HG02938 (cell line): Measurements from ENCODE around the gene DVL1.

ENCODE experiments used
- ATAC-seq: cut with Tn5 transposase; IDR thresholded peaks from one replicate; pipeline ENCODE4 v1.9.1; 2021; ENCODE audit warnings: mild to moderate bottlenecking, moderate library complexity; ENCODE audit not compliant: unreplicated experiment

The DVL1 gene

GRCh38 chr1:1312450-1313314 lies 36.5 kb downstream of the DVL1 start:
- no peak for ATAC-seq

GRCh38 chr1:1311107-1312104 lies 37.8 kb downstream of the DVL1 start:
- no peak for ATAC-seq

- no peak for ATAC-seq
Observed at GRCh38 chr1:1310476-1311053, 38.7 kb downstream of the DVL1 start.

DNA sequence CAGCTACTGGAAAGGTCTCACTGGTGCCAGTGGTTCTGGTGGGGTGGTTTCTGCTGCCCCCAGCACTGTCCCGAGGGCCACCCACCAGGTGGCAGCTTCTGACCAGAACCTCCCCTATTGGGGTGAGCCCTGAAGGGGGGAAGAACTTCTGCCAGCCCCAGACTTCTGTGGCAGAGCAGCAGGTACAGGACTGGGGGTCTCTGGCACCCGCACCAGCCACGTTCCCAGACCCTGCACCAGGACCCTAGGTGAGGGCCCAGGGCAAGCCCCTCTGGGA lies 39.2 kb downstream of the DVL1 start:
- ATAC-seq: no peak

- no peak for ATAC-seq
Observed at GRCh38 chr1:1309251-1310108, 39.7 kb downstream of the DVL1 start.

DNA sequence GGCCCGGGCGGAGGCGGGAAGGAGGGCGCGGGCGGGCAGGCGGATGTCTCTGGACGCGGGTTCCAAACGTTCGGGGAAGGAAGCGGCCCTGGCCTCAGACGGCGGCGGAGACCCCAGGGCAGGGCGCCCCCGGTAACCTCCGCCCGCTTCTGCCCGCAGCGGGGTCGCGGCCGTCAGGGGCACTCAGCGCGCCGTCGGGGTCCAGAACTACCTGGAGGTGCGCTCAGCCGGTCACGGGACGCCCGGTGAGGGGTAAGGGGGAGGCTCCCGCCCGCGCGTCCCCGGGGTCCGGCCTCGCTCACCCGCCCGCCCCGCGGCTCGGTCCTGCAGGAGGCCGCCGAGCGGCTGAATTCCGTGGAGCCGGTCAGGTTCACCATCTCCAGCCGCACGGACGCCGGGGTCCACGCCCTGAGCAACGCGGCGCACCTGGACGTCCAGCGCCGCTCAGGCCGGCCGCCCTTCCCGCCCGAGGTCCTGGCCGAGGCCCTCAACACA lies 40.4 kb downstream of the DVL1 start:
- no peak for ATAC-seq

DNA sequence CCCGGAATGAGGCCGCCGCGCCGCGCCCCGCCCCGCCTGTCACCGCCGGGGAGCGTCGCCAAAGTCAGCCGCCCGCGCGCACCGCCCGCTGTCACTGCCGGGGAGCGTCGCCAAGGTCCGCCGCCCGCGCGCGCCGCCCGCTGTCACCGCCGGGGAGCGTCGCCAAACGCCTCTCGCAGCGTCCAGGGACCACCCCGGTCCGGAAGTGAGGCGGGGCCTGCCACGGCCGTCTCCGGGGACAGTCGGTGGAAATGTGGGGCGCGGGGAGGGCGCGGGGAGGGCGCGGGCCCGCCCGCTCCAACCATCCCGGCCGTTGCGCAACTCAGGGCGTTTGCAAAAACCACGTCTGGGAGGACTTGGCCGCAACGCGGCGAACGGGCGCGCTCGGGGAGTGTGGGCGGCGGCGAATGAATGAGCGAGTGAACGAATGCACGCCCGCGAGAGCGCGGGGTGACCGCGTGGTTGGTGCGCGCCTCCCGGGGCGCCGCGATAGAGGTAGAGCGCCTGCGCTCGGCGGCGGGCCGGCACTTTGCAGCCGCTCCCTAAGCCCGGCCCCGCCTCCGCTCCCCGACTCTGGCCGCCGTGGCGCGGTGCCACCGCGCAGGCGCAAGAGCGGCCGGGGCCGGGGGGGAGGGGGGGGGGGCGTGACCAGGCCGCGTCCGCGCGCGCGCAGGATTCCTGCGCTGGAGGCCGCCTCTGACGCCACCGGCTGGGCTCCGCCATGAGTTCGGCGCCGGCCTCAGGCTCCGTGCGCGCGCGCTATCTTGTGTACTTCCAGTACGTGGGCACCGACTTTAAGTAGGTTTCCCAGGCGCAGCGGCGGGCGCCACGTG lies 41.1 kb downstream of the DVL1 start, which contains the start of the genes ACAP3 and PUSL1:
Gene ACAP3, minus strand, starts transcription at position 8 of the 833 bp plus-strand sequence. CDS start 115 bp downstream, outside the sequence.
Gene PUSL1, plus strand, starts transcription at position 675 of the 833 bp plus-strand sequence. Its CDS starts 47 bp downstream, at position 722.
- ATAC-seq: peak; percentile 46

GRCh38 chr1:1307261-1307922 lies 41.8 kb downstream of the DVL1 start:
- no peak for ATAC-seq

GRCh38 chr1:1306661-1307260 lies 42.5 kb downstream of the DVL1 start:
- no peak for ATAC-seq

GRCh38 chr1:1306070-1306660 lies 43.1 kb downstream of the DVL1 start:
- ATAC-seq: no peak

DNA sequence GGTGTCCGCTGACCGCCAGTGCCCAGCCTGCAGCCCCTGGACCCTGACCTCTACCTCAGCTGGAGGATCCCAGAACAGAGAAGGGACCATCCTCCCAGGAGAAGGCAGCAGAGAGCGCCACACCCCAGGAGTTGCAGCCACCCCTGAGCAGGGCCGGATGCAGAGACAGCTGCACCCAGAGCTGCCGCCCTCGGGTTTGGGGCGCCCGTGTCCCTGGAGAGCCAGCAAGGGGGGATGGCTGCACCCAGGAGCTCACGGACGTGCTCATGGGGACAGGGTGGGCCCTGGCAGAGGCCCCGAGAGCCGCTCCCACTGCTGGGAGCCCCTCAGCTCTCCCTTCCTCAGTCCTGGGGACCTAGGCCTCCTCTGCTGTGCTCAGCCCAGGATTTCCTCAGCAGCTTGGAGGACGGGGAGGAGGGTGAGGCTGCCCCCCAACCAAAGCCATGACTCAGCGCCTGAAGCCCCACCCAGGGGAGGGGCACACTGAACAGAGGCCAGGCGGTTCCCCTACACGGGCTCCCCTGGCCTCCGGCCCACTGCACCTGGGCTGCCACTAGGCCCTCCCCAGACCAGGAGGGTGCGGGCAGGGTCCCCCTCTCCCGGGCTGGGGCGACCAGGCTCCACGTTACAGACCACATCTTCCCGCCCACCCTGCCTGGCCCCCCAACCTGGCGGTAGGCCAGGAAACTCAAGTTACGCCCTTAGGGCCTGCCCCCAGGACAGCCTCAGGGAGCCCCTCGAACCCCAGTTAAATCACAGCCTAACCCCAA lies 43.7 kb downstream of the DVL1 start:
- no peak for ATAC-seq

DNA sequence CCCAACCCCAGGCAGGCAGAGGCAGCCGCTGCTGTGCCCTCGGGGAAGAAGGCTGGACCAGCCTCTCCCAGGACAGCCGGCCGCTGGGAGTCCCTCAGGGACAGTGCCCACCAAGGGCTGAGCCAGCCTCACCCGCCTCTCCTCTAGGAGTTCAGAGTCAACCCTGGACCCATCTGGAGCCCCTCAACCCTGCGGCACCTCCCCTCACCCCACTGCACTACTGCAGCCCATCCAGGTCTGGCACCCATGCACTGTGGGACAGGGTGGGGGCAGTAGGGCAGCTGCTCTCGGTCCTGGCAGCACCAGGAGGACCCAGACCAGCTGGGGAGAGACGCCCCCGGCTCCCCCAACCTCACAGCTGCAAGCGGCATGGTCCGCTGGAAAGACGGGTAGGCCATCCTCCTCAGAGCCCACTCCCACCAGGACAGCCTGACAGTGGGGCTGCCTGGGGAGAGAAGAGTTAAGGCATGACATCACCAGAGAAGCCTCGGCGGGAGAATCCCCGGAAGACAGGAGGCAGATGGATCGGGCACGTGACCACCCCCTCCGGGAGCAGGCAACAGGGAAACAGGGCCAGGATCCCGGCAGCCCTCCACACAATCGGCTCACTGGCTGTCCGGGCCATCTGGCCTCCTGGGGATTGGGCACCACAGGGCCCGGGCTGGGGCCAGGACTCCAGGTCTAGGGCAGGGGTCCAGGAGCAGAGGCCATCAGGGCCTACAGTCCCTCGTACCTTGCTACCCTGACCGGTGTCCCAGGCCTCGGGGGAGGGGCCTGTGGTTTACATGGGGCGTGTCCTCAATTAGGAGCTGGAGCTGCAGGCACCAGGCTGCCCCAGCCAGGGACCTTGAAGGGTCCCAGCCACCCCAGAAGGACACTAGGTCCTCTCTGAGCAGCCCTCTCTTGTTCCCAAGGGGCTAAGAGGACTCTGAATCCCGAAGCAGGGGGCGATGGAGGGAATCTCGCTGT lies 44.6 kb downstream of the DVL1 start:
- no peak for ATAC-seq

GRCh38 chr1:1303736-1304135 lies 45.5 kb downstream of the DVL1 start:
- ATAC-seq: no peak

GRCh38 chr1:1302951-1303509 lies 46.2 kb downstream of the DVL1 start:
- no peak for ATAC-seq

GRCh38 chr1:1302006-1302430 lies 47.2 kb downstream of the DVL1 start:
- no peak for ATAC-seq

DNA sequence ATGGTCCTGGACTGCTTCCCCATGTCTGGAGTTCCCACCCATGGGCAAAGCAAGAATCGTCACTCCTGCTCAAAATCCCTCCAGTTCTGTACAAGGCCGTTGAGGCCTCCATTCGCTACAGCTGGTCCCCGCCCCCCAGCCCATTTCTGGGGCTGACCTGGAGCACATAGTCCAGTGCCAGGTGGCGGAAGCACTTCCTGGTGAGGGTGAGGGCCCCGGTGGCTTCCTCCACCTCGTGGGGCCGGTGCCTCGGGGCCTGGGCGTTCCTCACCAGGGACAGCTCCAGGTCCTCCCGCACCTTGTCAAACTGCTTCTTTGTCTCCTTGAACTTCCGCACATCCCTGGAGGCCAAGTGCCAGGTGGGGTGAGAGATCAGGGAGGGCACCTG lies 48.9 kb downstream of the DVL1 start:
- ATAC-seq: no peak
